DMS153 (cell line): ENCODE results near the gene DPM2.
A peak's percentile ranks its signal among the peaks of the same experiment; 100 is the strongest.

ENCODE experiments used
- DNase-seq: peaks from one replicate; lab custom pipeline; 2025; lab: John Stamatoyannopoulos, UW

Gene DPM2

GRCh38 chr9:127973169-127974000, 35.7 kb upstream of the DPM2 start:
- peak; percentile 19 for DNase-seq

- DNase-seq = no peak
Measured at GRCh38 chr9:127972236-127972871, 34.7 kb upstream of the DPM2 start.

GRCh38 chr9:127971357-127972235, 33.9 kb upstream of the DPM2 start:
- DNase-seq = no peak

GRCh38 chr9:127970401-127971313, 33.0 kb upstream of the DPM2 start:
- DNase-seq = peak; percentile 96

GRCh38 chr9:127968700-127969383, 31.2 kb upstream of the DPM2 start:
- DNase-seq = peak; percentile 28

- DNase-seq = no peak
Measured at GRCh38 chr9:127968042-127968441, 30.4 kb upstream of the DPM2 start.

GRCh38 chr9:127967151-127967809, 29.6 kb upstream of the DPM2 start:
- DNase-seq = no peak

- no peak for DNase-seq
Measured at GRCh38 chr9:127966416-127967150, 28.9 kb upstream of the DPM2 start.

GRCh38 chr9:127965953-127966352, 28.3 kb upstream of the DPM2 start:
- DNase-seq = no peak

GRCh38 chr9:127963359-127964064, 25.9 kb upstream of the DPM2 start:
- DNase-seq = no peak

- no peak for DNase-seq
Measured at GRCh38 chr9:127963041-127963358, 25.3 kb upstream of the DPM2 start.

- no peak for DNase-seq
Measured at GRCh38 chr9:127962278-127962677, 24.6 kb upstream of the DPM2 start.

- DNase-seq = no peak
Measured at GRCh38 chr9:127961613-127962155, 24.0 kb upstream of the DPM2 start.

- no peak for DNase-seq
Measured at GRCh38 chr9:127961155-127961490, 23.5 kb upstream of the DPM2 start.

GRCh38 chr9:127960410-127961154, 22.9 kb upstream of the DPM2 start:
- DNase-seq = peak; percentile 72

GRCh38 chr9:127959841-127960409, 22.3 kb upstream of the DPM2 start:
- DNase-seq = no peak

- DNase-seq = no peak
Measured at GRCh38 chr9:127959398-127959797, 21.7 kb upstream of the DPM2 start.

GRCh38 chr9:127958728-127959127, 21.1 kb upstream of the DPM2 start:
- no peak for DNase-seq
